ENCODE data around the gene RAB43. TPM values are rescaled to one million over a fixed set of nuclear protein-coding genes. Genes with fewer than 3 reads are reported as not detected.

RAB43 gene
- total RNA-seq, 1 donor from 2014 or later, result 28.1 TPM

DNA sequence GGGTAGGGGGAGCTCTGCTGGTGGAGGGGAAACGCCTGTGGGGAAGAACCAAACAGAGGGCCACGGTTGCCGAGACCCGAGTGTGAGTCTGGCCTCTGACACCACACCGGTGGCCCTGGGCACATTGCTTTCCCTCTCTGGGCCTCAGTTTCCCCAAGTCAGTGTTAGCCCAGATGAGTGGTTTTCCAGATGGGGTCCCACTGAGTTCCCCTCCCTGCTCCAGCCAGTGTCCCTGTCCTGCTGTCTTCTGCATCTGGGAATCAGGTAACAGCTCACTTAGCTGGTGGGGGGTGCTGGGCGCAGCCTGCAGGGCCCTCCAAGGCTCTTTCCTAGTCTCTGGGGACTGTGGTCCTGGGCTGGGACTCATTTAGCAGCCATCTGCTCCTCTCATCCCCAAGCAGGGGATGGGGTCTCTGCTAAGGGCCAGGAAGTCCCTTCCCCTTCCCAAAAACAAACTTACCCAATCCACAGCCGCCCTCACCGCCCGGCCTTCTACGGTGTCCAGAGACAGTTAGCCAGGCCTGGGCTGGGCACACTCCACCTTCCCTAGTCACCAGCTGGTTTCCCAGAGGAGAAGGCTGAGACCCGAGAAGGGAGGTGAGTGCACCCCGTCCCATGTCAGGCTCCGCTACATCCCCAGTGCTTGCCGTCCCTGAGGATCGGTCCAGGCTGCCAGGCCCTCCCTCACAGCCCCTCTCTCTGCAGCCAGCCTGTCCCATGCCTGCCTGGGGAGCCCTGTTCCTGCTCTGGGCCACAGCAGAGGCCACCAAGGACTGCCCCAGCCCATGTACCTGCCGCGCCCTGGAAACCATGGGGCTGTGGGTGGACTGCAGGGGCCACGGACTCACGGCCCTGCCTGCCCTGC, 60.3 kb downstream of the RAB43 start:
- Mint-ChIP-seq H3K27me3 (ENCODE audit: low read depth) (peaks cover 2% of the 10 kb centered on the region), H3K4me1 (no peaks in the 10 kb centered on the region), H3K36me3 (no peaks in the 10 kb centered on the region), H3K9me3 (no peaks in the 10 kb centered on the region), H3K27ac (no peak overlapping the region), H3K4me3 (no peak overlapping the region)
- TF ChIP-seq, protein P1, sequence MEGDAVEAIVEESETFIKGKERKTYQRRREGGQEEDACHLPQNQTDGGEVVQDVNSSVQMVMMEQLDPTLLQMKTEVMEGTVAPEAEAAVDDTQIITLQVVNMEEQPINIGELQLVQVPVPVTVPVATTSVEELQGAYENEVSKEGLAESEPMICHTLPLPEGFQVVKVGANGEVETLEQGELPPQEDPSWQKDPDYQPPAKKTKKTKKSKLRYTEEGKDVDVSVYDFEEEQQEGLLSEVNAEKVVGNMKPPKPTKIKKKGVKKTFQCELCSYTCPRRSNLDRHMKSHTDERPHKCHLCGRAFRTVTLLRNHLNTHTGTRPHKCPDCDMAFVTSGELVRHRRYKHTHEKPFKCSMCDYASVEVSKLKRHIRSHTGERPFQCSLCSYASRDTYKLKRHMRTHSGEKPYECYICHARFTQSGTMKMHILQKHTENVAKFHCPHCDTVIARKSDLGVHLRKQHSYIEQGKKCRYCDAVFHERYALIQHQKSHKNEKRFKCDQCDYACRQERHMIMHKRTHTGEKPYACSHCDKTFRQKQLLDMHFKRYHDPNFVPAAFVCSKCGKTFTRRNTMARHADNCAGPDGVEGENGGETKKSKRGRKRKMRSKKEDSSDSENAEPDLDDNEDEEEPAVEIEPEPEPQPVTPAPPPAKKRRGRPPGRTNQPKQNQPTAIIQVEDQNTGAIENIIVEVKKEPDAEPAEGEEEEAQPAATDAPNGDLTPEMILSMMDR (IDR thresholded peaks at IDR 0.05; ENCODE audit: unreplicated experiment), result no peak
- no peak for DNase-seq (ENCODE audit: low spot score in 2 of 2, unreplicated experiment in 2 of 2)

DNA sequence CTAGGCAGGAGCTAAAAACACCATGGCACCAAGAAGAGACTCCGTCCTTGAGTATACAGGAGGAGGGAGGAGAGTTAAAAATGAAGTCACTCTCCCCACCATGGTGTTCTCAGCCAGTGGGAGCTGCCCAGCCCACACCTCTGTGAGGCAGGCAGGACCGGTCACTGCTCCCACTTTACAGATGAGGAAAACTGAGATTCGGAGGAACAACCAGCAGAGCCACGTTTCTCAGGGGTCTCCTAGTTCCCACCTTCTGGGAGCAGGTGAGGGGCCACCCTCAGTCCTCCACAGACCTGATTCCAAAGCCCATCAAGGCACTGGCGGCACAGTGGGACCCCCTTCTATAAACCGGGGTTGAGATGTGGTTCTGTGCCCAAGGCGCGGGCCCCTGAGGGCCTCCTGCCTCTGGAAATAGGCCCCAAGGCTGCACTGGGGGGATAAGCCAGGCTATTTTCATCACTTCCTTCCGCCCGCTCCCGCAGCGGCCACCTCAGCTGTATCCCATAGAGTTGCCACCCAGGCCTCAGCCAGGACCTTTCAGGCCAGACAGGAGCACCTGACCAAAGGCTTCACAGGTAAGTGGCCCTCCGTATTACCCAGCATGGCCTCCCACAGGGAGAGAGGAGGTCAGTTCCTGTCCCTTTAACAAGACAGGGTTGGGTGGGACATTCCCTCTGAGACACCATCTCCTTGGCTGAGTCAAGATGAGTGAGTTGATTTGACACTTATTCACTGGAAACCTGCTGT, 61.2 kb downstream of the RAB43 start, which contains the start of gene GP9:
Gene GP9 (plus strand): TSS at position 504 of the 747 bp plus-strand sequence. CDS start 961 bp downstream, outside the sequence.
- Mint-ChIP-seq H3K4me1 (no peaks in the 10 kb centered on the region), H3K9me3 (no peaks in the 10 kb centered on the region), H3K36me3 (no peaks in the 10 kb centered on the region), H3K4me3 (no peak within 1 kb of the TSS), H3K27me3 (ENCODE audit: low read depth) (peaks cover 2% of the 10 kb centered on the region), H3K27ac (no peak within 1 kb of the TSS)
- TF ChIP-seq, protein P1 (IDR thresholded peaks at IDR 0.05; ENCODE audit: unreplicated experiment), result no peak
- no peak for DNase-seq (ENCODE audit: low spot score in 2 of 2, unreplicated experiment in 2 of 2)

DNA sequence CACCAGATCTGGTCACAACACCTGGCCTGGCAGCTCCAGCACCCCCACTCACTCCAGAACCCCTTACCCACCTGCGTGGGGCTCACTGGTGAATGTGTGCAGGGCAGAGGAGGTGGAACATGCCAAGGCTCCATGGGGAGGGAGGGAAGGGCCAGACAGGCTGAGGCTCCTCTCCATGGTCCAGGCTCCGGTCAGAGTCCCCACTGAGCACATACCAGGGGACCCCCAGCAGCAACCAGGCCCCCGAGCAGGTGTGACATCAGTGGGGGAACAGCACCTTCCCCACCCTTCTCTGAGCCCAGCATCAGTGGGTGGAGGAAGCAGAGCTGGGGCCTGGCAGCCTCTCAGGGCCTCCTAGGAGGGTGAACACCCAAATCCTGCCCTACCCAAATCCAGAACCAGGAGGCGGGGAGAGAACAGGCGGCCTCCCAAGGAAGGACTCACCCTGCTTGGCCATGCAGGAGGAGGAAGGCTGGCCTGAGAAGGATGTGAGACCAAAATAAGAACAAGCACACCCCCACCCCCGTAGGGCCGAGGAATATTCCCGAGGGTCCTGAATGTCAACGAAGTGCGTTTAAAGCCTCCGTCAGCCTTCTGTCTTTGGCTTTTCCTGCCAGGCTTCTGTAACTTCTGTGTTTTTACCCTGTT, 62.2 kb downstream of the RAB43 start:
- TF ChIP-seq, protein P1 (IDR thresholded peaks at IDR 0.05; ENCODE audit: unreplicated experiment), result no peak
- no peak for DNase-seq (ENCODE audit: low spot score in 2 of 2, unreplicated experiment in 2 of 2)
- H3K27me3 Mint-ChIP-seq (ENCODE audit: low read depth), result peaks cover 2% of the 10 kb centered on the region
- H3K4me1 Mint-ChIP-seq, result no peaks in the 10 kb centered on the region
- H3K36me3 Mint-ChIP-seq, result no peaks in the 10 kb centered on the region
- no peak overlapping the region for H3K4me3 Mint-ChIP-seq
- no peaks in the 10 kb centered on the region for H3K9me3 Mint-ChIP-seq
- H3K27ac Mint-ChIP-seq, result no peak overlapping the region

DNA sequence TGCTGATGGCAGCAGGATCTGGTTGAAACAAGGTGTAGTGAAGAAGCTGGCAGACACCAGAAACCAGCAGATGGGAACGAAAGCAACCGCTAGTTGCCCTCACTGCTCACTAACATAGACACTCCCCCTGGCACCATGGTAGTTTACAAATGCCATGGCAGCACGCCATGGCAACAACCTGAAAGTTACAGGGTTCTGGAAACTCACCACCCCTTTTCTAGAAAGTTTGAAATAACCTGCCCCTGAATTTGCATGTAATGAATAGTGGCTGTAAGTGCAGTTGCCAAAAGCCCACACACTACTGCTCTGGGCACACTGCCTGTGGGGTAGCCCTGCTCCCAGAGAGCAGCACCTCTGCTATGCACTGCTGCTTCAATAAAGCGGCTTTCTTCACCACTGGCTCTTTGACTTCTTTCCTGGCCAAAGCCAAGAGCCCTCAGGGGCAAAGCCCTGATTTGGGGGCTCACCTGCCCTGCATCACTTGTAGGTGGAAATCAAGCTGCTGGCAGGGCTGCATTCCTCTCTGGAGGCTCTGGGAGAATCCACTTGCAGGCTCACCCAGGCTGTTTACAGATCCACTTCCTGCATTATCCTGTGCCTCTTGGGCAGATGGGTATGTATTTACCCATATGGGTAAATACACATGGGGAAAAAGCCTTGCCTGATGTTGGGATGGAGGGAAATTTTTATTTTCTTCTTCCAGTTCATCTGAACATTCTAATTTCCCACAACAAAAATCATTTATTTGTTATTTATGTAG, 63.0 kb downstream of the RAB43 start:
- Mint-ChIP-seq H3K4me1 (peaks cover 1% of the 10 kb centered on the region), H3K36me3 (no peaks in the 10 kb centered on the region), H3K27me3 (ENCODE audit: low read depth) (peaks cover 2% of the 10 kb centered on the region), H3K4me3 (no peak overlapping the region), H3K27ac (no peak overlapping the region), H3K9me3 (no peaks in the 10 kb centered on the region)
- TF ChIP-seq, protein P1 (IDR thresholded peaks at IDR 0.05; ENCODE audit: unreplicated experiment), result no peak
- DNase-seq (ENCODE audit: low spot score in 2 of 2, unreplicated experiment in 2 of 2), result no peak

DNA sequence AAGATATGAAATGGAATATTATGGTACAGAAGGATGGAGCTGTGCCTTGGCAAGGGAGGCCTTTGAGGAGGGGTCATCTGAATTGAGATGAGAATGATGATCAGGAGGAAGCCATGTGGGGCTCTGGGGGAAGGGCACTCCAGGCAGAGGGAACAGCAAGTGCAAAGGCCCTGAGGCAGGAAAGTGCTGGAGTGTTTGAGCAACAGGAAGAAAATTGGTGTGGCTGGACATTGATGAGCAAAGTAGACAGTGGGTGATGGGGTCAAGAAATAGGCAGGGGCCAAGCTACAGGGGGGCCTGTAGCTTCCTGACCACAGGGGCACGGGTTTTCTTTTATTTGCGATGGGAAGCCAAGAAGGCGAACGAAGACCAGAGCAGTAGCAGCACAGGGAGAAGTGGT, 64.4 kb downstream of the RAB43 start:
- Mint-ChIP-seq H3K27ac (no peak overlapping the region), H3K4me1 (peaks cover 10% of the 10 kb centered on the region), H3K27me3 (ENCODE audit: low read depth) (peaks cover 2% of the 10 kb centered on the region), H3K9me3 (no peaks in the 10 kb centered on the region), H3K36me3 (no peaks in the 10 kb centered on the region), H3K4me3 (no peak overlapping the region)
- TF ChIP-seq, protein P1 (IDR thresholded peaks at IDR 0.05; ENCODE audit: unreplicated experiment), result no peak
- no peak for DNase-seq (ENCODE audit: low spot score in 2 of 2, unreplicated experiment in 2 of 2)
